NCI-H1694 treated with DMSO at 0.1 percent for 48 hours (cell line): Measurements from ENCODE around the gene CYRIA.

Source experiments
- DNase-seq: peaks from one replicate; lab custom pipeline; 2025; lab: John Stamatoyannopoulos, UW

The CYRIA gene

DNA sequence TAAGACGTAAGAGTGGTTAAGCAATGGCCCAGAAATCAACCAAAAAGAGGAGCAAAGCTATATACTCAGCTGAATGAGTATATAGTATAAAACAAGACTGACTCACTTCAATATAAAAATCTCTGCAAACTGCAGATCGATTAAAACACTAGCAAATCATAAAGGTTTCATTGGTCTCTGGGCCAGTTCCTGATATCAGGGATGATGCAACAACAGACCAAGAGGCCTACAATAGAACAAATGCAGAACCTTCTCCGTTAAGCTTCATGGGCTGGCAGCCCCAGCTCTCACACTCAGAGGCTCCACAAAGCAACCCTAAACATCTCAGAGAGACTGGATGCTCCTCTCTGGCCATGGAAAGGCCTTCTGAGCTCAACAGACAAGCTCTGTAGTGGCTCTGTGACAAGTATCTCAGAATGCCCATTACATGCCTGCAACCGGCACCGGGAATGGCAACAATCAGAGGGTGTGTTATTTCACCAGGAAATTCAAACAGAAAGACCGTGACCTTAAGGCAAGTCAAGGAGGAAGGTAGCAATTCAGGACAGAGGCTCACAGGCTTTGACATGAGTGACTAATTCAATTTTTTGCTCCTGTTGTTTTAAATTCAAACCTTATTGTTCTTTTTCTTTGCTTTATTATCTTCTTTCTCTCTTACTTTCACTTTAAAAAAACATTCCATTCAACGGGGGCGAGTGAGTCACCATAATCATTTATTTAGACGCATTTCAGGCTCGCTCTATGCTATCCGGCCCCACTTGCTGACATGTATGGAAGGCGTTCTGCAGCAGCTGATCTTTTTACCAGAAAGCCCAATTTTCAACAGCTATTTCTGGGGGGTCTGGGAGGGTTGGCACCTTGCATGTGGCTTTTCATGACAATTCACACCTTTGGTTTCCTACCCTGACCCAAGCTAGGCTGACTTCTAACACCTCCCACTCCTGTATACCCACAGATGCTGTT is 15.1 kb downstream of the CYRIA start:
- no peak for DNase-seq

DNA sequence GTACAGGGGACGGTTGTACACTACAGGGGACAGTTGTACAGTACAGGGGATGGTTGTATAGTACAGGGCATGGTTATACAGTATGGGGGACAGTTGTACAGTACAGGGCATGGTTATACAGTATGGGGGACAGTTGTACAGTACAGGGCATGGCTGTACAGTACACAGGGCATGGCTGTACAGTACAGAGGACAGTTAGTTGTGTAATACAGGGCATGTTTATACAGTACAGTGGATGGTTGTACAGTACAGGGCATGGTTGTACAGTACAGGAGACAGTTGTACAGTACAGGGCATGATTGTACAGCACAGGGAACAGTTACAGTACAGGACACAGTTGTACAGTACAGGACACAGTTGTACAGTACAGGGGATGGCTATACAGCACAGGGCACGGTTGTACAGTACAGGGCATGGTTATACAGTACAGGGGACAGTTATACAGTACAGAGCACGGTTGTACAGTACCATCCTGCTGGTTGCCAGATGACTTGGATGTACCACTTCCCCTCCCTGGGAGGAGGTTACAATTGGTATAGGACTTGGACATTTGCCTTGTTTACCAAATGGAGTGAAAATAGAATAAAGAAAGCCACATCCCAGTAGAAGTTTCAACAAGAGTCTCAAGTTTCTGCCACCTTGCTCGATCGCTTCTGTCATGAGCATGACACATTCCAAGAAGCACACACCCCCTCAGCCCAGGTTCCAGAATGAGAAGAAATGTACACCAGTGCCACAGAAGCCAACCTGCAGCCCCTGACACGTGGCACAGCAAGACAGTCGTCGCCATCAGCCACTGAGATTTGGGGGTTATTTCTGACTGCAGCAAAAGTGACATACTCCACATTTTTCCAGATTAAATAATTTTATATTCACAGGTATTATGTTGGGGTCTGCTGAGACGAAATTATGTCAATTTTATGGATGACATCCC is 16.0 kb downstream of the CYRIA start:
- DNase-seq, result no peak

DNA sequence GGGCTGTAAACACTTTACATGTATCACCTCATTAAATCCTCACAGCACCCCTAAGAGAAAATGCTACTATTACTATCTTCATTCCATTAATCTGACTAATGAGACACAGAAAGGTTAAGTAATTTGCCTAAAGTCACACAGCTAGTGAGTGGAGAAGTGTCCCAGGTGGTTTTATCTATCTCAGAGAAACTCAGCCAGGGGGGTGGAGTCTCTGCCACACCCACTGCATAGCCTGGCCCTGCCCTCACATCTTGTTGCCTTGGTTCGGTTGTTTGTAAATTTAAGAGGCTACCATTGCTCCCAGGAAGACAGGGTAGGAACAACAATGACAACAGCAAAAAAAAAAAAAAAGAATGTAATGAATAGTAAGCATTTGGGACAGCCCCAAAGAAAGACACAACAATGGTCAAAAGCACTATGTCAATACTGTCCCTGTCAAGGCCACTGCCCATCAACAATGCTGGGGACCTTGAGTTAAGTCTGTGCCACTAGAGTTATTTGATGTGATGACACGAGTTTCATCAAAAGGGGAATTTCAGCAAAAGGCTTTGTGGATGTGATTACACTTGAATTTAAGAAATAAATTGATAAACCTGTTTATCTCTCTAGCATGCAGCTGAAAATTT is 17.5 kb downstream of the CYRIA start:
- no peak for DNase-seq

DNA sequence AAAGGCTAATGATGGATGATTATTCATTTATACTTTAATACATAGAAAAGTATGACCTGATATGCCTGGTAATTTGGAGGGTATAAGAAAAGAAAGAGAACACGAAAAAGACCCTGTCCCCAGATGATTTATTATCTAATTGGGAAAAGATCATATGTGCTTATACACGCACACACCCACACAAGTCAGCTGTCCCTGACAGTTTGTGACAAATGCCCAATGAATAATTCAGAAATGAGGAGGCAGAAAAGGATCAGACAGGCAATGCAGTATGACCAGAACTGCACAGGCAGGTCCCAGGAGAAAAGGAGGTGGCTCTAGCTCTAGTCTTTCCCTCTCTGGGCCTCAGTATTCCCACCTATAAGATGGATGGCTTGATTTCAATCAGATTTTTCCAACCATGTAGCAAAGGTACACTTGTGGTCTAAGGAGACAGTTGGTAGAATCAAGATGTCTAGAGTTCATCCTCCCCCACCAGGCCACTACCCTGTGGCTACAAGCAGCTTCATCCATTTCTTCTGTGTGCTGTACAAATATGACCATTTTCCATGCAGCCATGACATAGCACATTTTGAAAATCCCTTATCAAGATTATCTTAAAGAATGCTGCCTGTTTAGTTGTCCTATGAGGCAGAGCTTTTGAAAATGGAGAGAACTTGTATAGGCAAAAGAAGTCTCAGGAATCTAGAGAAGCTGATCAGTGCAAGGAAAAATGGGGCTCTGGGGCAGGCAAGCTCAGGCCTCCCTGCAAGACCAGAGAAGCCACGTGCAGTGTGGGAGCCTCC is 19.7 kb downstream of the CYRIA start:
- DNase-seq, result no peak

DNA sequence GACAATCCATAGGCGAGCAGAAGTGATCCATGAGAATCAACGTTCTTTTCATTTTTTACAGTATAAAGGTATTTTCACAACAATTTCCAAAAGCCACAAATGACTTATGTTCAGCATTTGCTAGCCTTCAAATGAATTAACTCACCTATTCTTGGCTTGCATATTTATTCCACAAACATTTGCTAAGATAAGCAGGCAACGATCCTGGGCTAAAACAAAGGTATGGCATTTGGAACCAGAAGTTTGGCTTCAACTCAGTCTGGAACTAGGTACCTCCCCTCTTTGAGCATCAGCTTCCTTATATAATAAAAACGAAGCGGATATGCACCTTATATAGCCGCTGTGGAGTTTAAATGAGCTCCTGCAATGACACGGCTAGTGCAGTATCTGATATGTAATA is 20.5 kb downstream of the CYRIA start:
- DNase-seq, result no peak

DNA sequence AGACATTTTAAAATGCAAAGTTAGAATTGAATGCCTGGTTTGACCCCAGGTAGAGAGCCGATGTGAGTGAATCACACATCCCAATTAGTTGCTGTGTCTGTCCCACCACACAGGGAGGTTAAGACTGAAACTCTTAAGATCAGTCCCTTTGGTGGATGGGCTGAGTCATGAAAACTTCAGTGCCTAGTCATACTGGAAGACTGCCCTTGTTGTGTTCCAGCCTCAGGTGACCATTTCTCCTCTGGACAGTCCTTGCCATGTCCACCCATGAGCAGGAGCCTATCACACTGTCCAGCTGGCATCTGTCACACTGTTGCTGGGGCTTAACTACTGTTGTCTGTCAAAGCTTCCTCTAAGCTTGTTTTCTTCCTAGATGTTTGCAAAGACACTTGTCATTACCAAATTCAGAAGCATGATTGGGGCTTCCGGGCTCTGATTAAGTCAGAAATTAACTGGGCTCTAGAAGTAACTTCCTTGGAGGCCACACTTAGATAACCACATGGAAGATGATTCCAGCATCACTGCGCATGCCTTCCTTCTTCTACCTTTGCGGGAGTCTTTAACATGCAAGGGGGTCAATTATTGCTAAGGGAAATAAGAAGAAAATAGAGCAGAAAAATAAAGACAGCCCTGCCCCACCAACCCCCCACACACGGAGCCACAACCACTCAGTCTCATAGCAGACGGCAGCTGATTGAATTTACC is 21.3 kb downstream of the CYRIA start:
- DNase-seq, result no peak

DNA sequence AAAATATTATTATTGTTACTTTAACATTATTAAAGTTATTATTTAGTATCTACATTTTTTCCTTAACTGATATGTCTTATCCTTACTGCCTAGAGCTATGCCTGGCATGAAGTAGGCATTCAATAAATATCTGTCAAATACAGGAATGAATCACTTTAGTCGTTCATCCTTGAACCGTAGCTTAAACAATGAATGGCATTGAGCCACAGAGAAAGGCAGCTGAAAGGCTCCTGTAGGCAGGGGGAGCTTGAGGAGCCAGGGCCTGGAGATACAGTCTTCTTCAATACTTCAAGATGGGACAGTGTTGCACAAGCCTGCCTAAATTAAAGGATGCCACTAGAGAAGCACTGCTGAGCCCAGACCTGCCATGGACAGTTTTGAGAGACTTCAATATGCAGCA is 22.5 kb downstream of the CYRIA start:
- DNase-seq, result no peak

GRCh38 chr2:16642088-16642487 is 23.5 kb downstream of the CYRIA start:
- no peak for DNase-seq

DNA sequence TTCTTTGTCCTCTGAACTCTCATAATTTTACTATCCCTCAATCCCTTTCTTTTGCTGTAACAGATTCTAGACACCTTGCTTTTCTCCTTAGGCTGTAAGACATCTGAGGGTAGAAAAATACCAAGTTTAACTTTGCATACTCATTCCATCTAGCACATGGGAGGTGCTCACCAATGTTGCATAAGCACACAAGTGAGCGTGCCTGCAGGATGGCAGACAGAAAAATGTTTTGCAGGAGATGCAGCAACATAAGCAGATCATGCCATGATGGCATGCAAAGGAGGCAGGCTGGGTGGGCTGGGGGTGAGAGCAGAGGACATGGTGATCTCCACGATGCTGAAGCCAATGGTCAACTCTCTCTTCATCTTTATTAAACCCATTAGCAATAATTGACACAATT is 24.1 kb downstream of the CYRIA start:
- DNase-seq, result no peak

DNA sequence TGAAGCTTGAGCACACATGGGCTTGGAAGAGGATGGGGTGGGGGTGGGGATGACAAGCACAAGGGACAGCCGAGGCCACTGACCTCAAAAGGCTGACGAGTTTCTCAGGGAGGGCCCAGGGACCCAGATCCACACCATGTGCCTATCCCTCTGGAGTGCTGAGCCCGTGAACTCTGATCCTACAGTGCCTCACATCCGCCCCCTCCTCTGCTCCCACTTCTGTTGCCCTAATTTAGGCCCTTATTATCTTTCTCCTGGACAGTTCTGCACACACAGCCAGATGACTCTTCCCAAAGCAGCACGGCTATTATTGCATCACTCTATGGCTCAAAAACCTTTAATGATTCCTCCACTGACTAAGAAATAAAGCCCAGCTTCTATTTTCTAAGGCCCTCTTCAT is 24.8 kb downstream of the CYRIA start:
- DNase-seq, result no peak

DNA sequence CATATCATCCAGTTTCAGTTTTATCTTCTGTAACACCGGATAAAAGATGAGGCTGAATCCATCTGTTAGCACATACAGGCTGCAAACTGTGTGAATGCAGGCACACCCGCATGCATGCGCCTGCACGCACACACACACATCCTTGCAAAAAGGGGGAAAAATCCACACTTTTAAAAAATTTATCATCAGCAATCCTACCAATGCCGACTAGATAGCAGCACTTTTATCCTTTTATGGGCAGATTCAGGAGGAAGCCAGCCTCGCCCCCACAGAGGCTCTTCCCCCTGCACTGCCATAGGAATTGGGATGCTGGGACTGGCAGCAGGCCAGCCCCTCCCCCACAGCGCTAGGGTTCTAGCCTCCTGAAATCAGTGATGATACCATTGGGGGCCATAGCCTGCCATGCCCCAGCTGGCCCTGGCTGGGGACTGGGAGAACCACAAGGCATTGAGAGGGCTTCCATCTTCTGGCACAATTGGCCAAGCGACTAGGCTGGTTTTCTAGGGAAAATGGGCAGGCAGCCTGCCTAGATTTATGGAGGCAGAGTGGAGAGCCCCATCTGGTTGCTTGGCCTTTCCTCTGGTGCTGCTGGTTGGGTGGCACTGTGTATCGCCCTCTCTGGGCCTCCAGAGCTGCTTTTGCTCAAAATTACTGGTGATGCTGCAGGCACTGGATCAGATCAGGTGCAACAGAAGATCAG is 25.5 kb downstream of the CYRIA start:
- no peak for DNase-seq

DNA sequence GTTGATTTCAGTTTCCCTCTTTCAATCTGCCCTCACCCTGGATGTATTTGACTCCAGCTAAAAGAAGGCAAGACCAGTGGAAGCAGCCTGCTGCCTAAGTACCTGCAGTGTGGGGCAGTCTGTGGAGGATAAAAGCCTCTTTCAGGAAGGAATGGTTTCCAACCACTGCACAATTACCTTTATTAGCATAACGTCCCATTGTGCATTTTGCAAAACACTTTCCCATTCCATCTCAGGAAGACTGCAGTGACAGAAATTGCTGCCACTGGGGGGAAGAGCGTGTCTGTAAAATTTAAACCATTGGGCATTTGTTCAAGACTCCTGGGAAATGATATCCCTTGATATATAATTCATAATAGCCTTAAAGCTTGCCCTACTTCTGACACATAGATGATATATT is 26.2 kb downstream of the CYRIA start:
- DNase-seq, result no peak

DNA sequence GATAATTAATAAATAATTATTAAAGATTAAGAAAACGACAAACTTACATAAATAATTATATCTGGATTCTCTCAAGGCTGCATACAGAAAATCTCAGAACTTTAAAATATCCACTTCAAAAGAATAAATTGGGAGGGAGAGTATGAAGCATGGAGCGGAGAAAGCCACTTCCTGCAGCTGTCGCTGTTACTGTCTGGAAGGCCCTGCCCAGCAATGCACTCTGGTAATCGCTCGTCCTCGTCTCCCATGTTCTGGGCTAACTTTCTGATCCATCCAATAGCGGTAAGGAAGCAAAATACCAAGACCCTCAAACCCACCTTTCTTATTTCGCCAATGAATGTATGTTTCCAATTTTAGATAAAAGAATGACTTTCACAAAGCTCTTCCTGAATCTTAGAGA is 26.7 kb downstream of the CYRIA start:
- no peak for DNase-seq

DNA sequence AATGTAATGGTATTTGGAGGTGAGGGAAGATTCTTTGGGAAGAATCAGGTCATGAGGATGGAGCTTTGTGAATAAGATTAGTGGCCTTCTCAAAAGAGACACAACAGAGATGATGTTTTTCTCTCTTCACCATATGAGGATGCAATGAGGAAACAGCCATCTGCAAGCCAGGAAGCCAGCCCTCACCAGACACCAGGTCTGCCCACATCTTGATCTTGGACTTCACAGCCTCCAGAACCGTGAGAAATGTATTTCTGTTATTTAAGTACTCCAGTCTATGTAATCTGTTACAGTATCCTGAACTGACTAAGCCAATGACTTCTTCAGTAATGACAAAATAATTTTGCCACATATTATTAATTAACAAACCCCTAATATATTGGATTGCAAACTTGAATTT is 28.3 kb downstream of the CYRIA start:
- no peak for DNase-seq

- DNase-seq, result no peak
Measured at GRCh38 chr2:16635791-16636699, 29.6 kb downstream of the CYRIA start.

- no peak for DNase-seq
Measured at GRCh38 chr2:16633621-16634430, 31.8 kb downstream of the CYRIA start.

- no peak for DNase-seq
Measured at GRCh38 chr2:16632598-16632997, 33.0 kb downstream of the CYRIA start.

DNA sequence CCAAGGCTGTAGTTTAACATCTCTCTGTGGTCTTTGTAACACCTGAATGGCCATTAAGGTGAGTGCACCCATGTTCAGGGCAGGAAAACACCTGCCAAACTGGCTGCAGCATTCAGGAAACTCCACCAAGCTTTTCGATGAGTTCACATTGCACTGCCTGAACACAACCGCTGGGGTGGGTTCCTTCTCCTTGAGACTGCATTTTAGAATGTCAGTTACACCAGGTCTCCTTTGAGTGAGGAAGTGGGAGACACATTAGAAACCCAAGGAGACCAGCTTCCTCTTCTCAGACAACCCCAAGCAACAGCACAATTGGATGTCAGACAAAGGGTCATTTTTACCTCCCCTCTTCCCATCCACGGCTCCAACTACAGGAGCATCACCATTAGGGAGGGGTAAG is 35.2 kb downstream of the CYRIA start:
- DNase-seq, result no peak
